ENCODE data around the gene NAV2.
"Not testable (repeated sequence)": the region's sequence is repeated elsewhere in the genome, so short reads cannot be mapped to it uniquely, and the experiment has no call there.

The NAV2 gene

DNA sequence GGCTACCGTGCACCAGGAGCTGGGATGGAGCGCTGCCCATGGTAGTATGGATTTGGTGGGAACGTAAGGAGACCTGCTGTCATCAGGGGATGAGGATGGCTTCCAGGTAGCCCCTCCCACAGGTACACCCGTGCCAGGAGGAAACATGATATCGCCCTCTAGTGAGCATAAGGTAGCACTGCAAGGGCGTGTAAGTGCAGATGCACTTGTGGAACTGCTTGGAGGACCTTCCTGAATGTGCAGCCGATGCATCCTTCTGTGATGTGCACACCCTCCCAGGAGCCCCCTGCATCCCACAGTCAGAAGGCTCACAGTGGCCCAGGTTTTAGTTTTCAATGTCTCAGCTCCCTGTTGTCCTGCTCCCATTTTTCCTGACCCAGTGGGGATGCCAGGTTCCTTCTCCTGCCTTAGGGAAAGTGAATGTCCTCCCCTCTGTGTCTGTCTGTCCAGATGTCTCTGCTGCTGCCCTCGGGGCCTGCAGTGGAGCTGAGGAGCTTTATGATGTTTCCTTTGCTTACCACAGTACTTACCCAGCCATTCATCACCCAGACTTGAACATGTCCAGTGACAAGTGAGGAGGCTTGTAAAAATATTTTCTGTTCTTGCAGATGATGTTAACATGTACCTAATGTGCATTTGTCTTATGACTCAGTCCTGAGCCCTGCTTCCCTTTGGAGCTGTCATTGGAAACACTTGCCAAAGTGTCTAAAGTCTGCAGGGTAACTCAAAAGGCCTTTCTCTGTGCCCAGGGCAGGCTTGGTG, 398.5 kb downstream of the NAV2 start:
- DNase-seq = peak; percentile 49 to 54

DNA sequence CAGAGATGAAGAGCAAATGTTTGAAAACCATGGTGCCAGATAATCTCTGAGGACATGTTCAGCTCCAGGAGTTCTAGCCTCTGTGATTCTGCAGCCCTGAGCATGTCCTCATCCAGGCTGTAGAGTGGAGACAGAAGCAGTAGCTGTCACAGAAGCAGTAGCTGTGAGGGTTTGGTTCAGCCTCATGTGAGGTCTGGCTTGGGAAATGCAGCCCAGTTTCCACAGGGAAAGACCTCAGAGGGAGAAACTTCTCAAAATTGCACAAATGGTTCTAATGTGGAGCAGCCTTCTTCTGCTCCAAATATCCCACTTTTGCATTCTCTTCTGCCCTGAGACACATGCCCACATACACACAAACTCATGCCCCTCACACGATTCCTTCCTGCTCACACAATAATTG, 399.2 kb downstream of the NAV2 start:
- DNase-seq = no peak

DNA sequence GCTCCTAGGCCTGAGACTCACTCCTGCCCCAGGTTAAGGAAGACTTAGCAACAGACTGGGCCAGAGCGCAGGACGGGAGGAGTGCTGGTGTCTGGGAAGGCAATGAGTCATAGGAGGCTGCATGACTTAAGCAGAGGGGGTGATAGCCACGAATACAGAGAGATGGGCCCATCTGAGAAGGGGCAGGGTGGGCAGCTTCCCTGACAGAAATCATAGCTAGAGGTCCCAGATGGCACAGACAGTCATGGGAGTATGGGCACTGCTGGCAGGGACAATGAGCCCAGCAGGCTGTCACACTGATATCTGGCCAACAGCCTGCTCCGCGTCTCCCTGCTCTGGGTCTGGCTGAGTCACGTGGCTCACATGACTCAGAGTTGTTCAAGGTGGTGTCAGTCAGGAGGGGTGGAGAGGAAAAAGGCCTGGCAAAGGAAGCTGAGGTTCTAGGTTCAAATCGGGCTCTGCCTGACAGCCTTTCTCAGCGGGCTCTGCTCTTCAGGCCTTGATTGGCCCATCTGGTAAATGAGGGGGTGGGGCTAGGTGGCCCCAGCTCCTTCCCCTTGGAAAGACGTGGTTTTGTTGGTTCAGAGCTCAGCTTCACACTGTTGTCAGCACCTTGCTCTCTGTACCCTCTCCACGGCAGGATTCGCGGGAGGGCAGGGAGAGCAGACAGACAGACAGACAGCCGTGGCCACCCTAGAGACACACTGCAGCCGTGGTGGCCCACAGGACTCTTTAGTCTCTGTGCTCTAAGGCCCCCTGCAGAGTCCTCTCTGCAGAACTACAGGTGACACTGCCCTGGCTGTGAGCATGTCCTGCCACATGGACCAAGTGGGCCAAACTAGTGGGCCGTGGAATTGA, 399.9 kb downstream of the NAV2 start:
- DNase-seq = no peak

DNA sequence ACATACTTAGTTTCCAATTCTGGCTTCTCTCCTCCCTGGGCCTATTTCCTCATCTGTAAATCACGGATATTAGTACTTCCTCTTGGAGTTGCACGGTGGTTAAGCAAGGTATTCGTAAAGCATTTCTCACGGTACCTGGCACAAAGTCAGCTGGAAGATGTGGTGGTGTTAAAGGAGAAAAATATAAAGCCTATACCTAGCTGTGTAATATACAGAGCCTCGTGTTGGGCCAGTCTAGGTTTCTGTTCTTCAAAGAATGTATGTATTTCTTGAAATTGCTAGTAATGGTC, 400.5 kb downstream of the NAV2 start:
- no peak for DNase-seq

DNA sequence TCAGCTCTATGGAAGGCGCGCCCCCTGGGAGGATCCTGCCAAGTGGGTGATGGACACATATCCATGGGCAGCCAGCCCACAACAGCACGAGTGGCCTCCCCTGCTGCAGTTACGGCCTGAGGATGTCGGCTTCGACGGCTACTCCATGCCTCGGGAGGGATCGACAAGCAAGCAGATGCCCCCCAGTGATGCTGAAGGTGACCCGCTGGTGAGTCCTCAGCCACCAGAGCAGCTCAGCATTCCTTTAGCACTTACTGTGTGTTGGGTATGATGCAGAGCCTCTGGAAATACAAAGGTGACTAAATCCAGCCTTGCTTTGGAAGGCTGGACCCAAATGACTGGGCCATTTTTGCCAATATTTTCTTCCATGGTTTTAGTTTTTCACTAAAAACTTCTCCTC, 402.0 kb downstream of the NAV2 start:
- no peak for DNase-seq

DNA sequence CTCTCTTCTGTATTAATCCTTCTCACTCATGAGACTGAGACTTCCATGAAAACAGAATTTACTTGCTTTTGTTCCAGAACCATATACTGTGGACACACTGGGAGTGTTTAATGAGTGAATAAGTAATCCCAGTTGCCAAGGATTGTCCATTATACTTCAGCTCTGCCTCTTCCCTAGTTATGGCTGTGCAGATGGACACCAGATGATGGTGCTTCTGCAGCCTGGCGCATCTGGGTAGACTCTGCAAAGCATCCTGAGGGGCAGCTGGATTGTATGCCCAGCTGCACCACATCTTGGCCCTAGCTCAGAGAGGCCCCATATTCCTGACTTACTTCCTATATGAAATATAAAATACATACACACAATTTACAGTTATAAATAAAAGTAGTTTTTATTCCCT, 404.2 kb downstream of the NAV2 start:
- DNase-seq = no peak

GRCh38 chr11:20117291-20117690, 404.7 kb downstream of the NAV2 start:
- no peak for DNase-seq

DNA sequence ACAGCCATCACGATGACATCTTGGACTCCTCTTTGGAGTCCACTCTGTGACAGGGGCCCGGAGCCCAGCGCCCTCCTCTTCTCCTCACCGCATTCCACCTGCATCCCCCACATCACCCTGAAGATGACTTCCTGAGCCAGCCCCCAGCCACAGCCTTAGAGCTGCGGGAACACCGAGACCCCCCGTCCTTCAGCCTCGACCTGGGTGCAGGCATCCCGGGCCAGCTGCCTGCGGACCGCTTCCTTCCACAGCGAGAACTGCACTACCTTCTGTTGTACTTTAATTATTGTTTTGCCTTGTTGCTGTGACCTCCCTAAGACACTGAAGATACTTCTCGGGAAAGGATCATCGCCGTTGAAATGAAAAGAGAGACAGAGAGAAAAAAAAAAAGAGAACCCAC, 405.6 kb downstream of the NAV2 start:
- DNase-seq = no peak

GRCh38 chr11:20119315-20119714, 406.7 kb downstream of the NAV2 start:
- no peak for DNase-seq

DNA sequence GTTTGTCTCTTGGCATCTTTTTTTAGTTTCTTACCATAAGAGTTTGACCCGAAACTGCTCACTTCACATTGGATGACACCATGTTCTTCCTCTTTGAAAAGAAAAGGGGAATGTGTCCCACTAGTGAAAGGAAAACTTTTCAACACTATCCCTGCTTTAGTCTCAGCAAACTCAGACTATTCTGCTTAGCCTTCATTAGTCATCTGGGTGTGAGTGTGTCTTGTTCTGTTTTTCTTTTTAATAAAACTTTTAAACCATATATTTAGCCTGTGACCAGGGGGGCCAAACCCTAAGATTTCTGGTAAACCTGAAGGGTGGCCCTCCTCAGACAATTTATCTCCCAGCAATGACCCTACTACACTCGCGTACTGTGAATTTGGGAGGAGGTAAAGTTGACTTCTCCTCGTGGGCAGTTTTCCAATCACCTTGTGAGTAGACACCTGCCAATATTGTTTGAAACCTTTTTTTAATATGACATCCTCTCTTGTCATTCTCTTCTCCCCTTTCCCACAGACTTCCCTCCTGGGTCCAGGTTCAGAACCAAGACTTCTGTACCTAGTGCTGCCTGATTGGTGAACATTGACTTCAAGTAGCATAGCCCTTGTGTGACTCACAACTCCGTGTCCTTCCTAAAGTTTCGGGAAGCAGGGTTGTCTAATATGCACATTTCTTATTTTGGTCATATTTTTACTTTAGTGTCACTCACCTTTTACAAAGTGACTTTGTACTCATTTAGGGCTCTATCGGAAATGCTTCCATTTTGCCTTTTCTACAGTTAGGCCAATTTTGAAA, 407.7 kb downstream of the NAV2 start:
- no peak for DNase-seq

- DNase-seq = no peak
These were observed 409.5 kb downstream of the NAV2 start for GRCh38 chr11:20122131-20122530.

- no peak for DNase-seq
These were observed 413.3 kb downstream of the NAV2 start for GRCh38 chr11:20125927-20126326.

DNA sequence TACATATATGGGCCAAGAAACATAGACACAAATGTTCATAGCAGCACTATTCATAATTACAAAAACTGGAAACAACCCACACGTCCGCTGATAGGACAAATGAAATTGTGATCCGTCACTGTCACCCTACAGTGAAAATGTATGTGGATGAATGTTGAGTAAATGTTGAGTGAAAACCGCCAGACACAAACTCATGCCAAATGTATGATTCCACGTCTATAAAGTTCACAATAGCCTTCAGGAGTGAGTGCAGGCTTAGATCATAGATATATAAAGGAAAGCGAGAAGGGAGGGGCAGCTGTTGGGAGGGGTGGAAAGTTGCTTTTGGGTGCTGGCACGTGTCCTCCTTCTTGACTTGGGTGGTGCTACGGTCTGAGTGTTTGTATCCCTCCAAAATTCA, 414.1 kb downstream of the NAV2 start:
- no peak for DNase-seq

GRCh38 chr11:20127671-20128527, 415.3 kb downstream of the NAV2 start:
- DNase-seq = peak; percentile 77 to 80

DNA sequence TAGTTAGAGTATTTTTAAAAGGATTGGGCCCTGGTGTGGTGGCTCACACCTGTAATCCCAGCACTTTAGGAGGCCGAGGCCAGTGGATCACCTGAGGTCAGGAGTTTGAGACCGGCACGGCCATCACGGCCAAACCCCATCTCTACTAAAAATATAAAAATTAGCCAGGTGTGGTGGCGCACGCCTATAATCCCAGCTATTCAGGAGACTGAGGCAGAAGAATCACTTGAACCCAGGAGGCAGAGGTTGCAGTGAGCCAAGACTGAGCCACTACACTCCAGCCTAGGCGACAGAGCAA, 415.8 kb downstream of the NAV2 start:
- DNase-seq = not testable (repeated sequence)

- no peak for DNase-seq
These were observed 417.0 kb downstream of the NAV2 start for GRCh38 chr11:20129665-20130064.

DNA sequence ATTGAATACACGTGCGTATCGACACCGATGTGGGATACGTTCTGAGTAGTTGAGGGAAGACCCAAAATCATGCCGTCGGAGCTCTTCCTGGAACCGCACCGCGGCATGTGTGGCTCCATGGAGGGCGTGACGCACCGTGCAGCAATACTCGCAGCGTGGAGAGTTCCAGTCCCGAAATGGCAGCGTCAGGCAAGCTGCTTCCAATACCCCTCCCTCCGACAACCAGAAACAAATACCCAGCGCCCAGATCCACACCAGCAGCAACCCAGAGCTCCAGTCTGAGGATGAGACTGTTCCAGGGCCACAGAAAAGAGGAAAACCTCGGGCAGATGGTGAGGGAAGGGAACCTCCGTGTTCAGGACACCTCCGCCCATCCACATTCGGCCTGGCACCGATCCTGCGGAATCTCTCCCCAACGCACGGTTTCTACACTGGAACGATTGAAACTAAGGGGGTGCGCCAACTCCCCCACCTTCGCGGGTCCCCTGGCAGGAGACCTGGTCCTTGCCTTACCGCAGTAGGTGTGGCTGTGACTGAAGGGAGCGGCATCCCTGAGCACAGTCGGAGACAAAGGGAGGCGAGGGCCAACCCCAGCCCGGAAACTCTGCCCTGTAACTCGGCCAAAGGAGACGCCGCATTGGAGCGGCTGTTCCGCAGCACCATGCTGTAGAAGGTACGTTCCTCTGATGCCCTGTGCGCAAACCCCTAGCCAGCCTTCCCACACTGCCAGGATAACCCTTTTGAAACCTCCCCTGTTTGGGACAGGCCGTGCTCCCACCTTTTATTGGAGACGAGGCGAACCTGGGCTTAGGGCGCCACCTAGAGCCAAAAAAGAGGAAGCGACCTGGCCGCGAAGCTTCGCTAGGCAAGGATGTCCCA, 419.4 kb downstream of the NAV2 start:
- peak; percentile 41 to 44 for DNase-seq

- no peak for DNase-seq
These were observed 420.0 kb downstream of the NAV2 start for GRCh38 chr11:20132667-20133039.

DNA sequence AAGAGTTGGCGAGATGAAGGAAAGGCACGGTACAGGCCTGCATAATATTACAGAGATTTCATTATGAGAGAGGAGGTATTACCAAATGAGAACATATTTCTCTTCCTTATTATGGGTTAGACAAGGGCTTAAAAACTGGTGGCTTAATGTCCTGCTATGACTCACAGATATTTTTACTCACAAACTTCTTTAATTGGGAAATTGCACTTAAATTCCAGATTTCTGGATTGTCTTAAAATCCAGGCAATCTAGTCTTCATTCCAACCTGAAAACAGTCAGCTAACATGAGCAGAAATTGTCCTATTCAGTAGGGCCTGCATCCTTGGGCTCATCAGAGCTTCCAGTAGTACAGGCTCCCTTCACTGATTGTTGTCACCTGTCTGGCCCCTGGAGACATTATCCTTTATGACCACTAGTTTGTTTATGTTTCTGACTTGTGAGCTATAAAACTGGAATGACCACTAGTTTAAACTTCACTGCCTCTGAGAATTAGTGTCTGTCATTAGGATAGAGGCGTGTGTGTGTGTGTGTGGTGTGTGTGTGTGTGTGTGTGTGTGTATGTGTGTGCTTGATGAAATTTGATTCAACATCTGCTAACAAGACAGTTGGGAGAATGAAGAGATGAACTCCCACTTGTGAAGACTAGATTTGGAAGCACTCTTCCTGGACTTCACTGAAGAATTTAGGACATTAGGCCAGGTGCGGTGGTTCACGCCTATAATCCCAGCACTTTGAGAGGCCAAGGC, 422.5 kb downstream of the NAV2 start:
- DNase-seq = no peak

DNA sequence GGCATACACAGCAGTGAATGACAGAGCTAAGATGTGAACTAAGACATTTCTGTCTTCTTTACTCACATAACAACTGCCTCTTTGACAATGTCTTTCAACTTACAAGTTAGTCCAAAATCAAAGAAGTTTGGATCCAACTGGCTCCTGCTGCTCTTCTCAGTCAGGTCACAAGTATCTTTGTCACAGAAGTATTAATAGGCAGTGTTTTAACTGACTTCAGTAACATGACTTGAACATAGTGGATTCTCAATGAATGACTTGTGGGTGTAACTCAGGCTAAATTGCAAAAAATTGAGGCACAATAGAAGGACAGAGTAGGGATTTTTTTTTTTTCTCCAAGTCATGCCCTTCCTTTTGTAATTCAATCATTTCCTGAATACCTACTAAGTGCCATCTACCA, 425.0 kb downstream of the NAV2 start:
- DNase-seq = no peak

- DNase-seq = no peak
These were observed 426.1 kb downstream of the NAV2 start for GRCh38 chr11:20138707-20139106.
